GM12878 (cell line): ENCODE results near the gene PSMC3. TPM values are rescaled to one million over a fixed set of nuclear protein-coding genes. Genes with fewer than 3 reads are reported as not detected.

Source experiments
- BMI1 ChIP-seq: fragments of 450-650 bp; IDR thresholded peaks from 2 replicates; pipeline ENCODE4 v1.6.1; 2016; ENCODE audit warnings: mild to moderate bottlenecking, moderate library complexity, borderline replicate concordance
- CREB1 ChIP-seq: IDR thresholded peaks from 2 replicates; pipeline ENCODE4 v1.6.1; 2012; ENCODE audit warnings: low read depth, mild to moderate bottlenecking, inconsistent platforms
- CREM ChIP-seq: IDR thresholded peaks from 2 replicates; pipeline ENCODE4 v1.6.1; 2014; ENCODE audit warnings: antibody characterized with exemption, low read depth
- FOXK2 ChIP-seq: fragments of 450-650 bp; IDR thresholded peaks from 2 replicates; pipeline ENCODE4 v1.6.1; 2017; ENCODE audit warnings: mild to moderate bottlenecking, moderate library complexity
- HDAC2 ChIP-seq: fragments of 200-600 bp; sonication (generic); IDR thresholded peaks from 2 replicates; pipeline ENCODE4 v1.6.1; 2017
- HSF1 ChIP-seq: fragments of 150-350 bp; IDR thresholded peaks from 2 replicates; pipeline ENCODE4 v1.6.1; 2014; ENCODE audit warnings: mild to moderate bottlenecking, low read depth, low read length
- IKZF1 ChIP-seq: fragments of 450-650 bp; conservative IDR thresholded peaks from 2 replicates; pipeline ENCODE4 v1.6.1; 2017; ENCODE audit warnings: antibody characterized with exemption, mild to moderate bottlenecking
- JUND ChIP-seq: IDR thresholded peaks from 2 replicates; pipeline ENCODE4 v1.6.1; 2012; ENCODE audit warnings: low read depth, mild to moderate bottlenecking, low read length, improper control_type of control experiment, moderate library complexity
- KDM1A ChIP-seq: fragments of 200-600 bp; sonication (generic); IDR thresholded peaks from 2 replicates; pipeline ENCODE4 v1.6.1; 2016; ENCODE audit warnings: borderline replicate concordance
- MEF2A ChIP-seq: IDR thresholded peaks from 2 replicates; pipeline ENCODE4 v1.6.1; 2011; ENCODE audit warnings: low read depth, mild to moderate bottlenecking, low read length, moderate library complexity; ENCODE audit not compliant: insufficient read depth
- RB1 ChIP-seq: fragments of 450-650 bp; formaldehyde crosslinking; IDR thresholded peaks from 2 replicates; pipeline ENCODE4 v1.6.1; 2017; ENCODE audit warnings: mild to moderate bottlenecking, borderline replicate concordance
- SMAD5 ChIP-seq: IDR thresholded peaks from 2 replicates; pipeline ENCODE4 v1.6.1; 2016; ENCODE audit warnings: antibody characterized with exemption, low read depth
- SUPT20H ChIP-seq: IDR thresholded peaks from 2 replicates; pipeline ENCODE4 v1.6.1; 2011; ENCODE audit warnings: low read depth, mild to moderate bottlenecking, low read length, moderate library complexity, borderline replicate concordance; ENCODE audit not compliant: control insufficient read depth
- ZNF217 ChIP-seq: fragments of 450-650 bp; IDR thresholded peaks from 2 replicates; pipeline ENCODE4 v1.6.1; 2017; ENCODE audit warnings: antibody characterized with exemption, mild to moderate bottlenecking
- ZNF687 ChIP-seq: fragments of 450-650 bp; IDR thresholded peaks from 2 replicates; pipeline ENCODE4 v1.6.1; 2017; ENCODE audit warnings: mild to moderate bottlenecking, moderate library complexity
- ZSCAN29 ChIP-seq: fragments of 450-650 bp; IDR thresholded peaks from 2 replicates; pipeline ENCODE4 v1.6.1; 2017; ENCODE audit warnings: mild to moderate bottlenecking, moderate library complexity
- polyA plus RNA-seq, 11 experiments: library from polyadenylated mRNA; depleted of rRNA in 4 of 11; unstranded in 6 of 11; stranded (reverse) in 5 of 11; fragments of >200 nt; fragmentation: Nextera tagmentation in 4 of 11; fragmentation: Illumina TruSeq in 1 of 11; extraction: Ambion mirVana in 4 of 11; extraction: Trizol in 1 of 11; gene quantifications; 1 replicate in 1 of 11; 2 replicates in 10 of 11; pipeline versions ENCODE4 v1.2.1 to v1.2.3, GENCODE V29; 2011 to 2016; ENCODE audit warnings: inconsistent platforms in 2 of 11, missing spikeins in 2 of 11, low read depth in 1 of 11
- total RNA-seq, 4 experiments: library from RNA; depleted of rRNA in 3 of 4; stranded (reverse); fragments of >200 nt in 3 of 4; fragmentation: Illumina TruSeq in 1 of 4; extraction: Trizol in 1 of 4; gene quantifications; 2 replicates each; pipeline versions ENCODE4 v1.2.1 to v1.2.3, GENCODE V29; 2013 to 2021
- TF ChIP-seq, protein P1 (sequence below): fragments of 450-650 bp; IDR thresholded peaks from 2 replicates; pipeline ENCODE4 v1.6.1; 2017; ENCODE audit warnings: borderline replicate concordance
- TF ChIP-seq, protein P2 (sequence below): fragments of 450-650 bp; IDR thresholded peaks from 2 replicates; pipeline ENCODE4 v1.6.1; 2017; ENCODE audit warnings: low read depth, mild to moderate bottlenecking, moderate library complexity
- TF ChIP-seq, protein P3 (sequence below), 3 experiments: IDR thresholded peaks in 2 of 3; conservative IDR thresholded peaks in 1 of 3; 2 replicates each; pipeline ENCODE4 v1.5.1; 2011; ENCODE audit warnings: low read depth in 3 of 3, low read length in 3 of 3, mild to moderate bottlenecking in 3 of 3, control low read depth in 2 of 3, moderate library complexity in 2 of 3, inconsistent platforms in 1 of 3, mixed read lengths in 1 of 3; ENCODE audit not compliant: control insufficient read depth in 2 of 3, insufficient read depth in 1 of 3; ENCODE audit errors: extremely low read depth in 1 of 3

PSMC3 gene
- total and polyA plus RNA-seq, 10 of the 15 experiments (the other 5 are each of a cell fraction or from before 2014, with no cell fraction given): 39.5 to 289 (median 155) TPM

- peak; percentile 87 for TF ChIP-seq ZNF687
- TF ChIP-seq BMI1: no peak
- 0 out of 2 replicates have a peak, but pooled peaks have one; percentile 47 for TF ChIP-seq HSF1
- TF ChIP-seq, protein P1, sequence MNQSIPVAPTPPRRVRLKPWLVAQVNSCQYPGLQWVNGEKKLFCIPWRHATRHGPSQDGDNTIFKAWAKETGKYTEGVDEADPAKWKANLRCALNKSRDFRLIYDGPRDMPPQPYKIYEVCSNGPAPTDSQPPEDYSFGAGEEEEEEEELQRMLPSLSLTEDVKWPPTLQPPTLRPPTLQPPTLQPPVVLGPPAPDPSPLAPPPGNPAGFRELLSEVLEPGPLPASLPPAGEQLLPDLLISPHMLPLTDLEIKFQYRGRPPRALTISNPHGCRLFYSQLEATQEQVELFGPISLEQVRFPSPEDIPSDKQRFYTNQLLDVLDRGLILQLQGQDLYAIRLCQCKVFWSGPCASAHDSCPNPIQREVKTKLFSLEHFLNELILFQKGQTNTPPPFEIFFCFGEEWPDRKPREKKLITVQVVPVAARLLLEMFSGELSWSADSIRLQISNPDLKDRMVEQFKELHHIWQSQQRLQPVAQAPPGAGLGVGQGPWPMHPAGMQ: peak; percentile 90
- TF ChIP-seq FOXK2: peak; percentile 73
- TF ChIP-seq MEF2A: peak; percentile 72
- peak; percentile 94 for TF ChIP-seq CREB1
- TF ChIP-seq, protein P2, sequence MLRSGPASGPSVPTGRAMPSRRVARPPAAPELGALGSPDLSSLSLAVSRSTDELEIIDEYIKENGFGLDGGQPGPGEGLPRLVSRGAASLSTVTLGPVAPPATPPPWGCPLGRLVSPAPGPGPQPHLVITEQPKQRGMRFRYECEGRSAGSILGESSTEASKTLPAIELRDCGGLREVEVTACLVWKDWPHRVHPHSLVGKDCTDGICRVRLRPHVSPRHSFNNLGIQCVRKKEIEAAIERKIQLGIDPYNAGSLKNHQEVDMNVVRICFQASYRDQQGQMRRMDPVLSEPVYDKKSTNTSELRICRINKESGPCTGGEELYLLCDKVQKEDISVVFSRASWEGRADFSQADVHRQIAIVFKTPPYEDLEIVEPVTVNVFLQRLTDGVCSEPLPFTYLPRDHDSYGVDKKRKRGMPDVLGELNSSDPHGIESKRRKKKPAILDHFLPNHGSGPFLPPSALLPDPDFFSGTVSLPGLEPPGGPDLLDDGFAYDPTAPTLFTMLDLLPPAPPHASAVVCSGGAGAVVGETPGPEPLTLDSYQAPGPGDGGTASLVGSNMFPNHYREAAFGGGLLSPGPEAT: peak; percentile 88
- peak; percentile 92 for TF ChIP-seq ZSCAN29
- TF ChIP-seq IKZF1: peak; percentile 100
- peak; percentile 87 for TF ChIP-seq ZNF217
- TF ChIP-seq, protein P3, sequence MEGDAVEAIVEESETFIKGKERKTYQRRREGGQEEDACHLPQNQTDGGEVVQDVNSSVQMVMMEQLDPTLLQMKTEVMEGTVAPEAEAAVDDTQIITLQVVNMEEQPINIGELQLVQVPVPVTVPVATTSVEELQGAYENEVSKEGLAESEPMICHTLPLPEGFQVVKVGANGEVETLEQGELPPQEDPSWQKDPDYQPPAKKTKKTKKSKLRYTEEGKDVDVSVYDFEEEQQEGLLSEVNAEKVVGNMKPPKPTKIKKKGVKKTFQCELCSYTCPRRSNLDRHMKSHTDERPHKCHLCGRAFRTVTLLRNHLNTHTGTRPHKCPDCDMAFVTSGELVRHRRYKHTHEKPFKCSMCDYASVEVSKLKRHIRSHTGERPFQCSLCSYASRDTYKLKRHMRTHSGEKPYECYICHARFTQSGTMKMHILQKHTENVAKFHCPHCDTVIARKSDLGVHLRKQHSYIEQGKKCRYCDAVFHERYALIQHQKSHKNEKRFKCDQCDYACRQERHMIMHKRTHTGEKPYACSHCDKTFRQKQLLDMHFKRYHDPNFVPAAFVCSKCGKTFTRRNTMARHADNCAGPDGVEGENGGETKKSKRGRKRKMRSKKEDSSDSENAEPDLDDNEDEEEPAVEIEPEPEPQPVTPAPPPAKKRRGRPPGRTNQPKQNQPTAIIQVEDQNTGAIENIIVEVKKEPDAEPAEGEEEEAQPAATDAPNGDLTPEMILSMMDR (IDR thresholded peaks at IDR 0.05 in 2 of 3, conservative IDR thresholded peaks at IDR 0.05 in 1 of 3; ENCODE audit: control insufficient read depth in 2 of 3, extremely low read depth in 1 of 3, insufficient read depth in 1 of 3, low read depth in 3 of 3, low read length in 3 of 3): peak; percentile 71 to 96 (median 79); a peak in 4 of 6 replicates
- TF ChIP-seq SMAD5: 0 out of 2 replicates have a peak, but pooled peaks have one; percentile 26
- no peak for TF ChIP-seq SUPT20H
- no peak for TF ChIP-seq HDAC2
- no peak for TF ChIP-seq KDM1A
- peak; percentile 97 for TF ChIP-seq RB1
- TF ChIP-seq CREM: peak; percentile 96
- peak; percentile 49; the same call in 1 of the 2 replicates for TF ChIP-seq JUND
Observed at GRCh38 chr11:47407746-47408590, 18.3 kb downstream of the PSMC3 start, which contains the start of gene SLC39A13 (continued).
